ENCODE measurements around the gene CNFN.

CNFN gene

DNA sequence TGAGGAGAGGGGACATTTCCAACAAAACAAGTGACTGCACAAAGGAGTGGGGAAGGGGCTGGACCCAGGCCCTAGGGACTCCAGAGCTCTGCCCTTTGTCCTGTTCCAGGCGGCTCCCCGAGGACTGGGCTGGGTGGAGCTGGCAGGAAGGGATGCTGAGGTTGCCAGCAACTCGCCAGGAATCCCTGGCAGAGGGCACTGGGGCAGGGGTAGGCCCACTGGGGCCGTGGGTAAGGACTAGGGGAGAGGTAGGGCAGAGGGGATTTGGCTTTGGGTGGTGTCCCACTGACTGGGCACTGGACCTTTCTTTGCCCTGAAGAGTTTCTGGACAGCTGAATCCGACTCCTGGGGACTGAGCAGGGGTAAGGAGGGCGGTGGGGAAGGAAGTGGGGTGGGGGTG lies 29.2 kb upstream of the CNFN start:
- H3K79me2 ChIP-seq (ENCODE audit: low read length), result peaks cover 12% of the 10 kb centered on the region; the same call in 1 of the 2 replicates
- no peak overlapping the region for H2AFZ ChIP-seq (ENCODE audit: low read depth, low read length)
- no peak overlapping the region for H3K9ac ChIP-seq (ENCODE audit: low read length)
- H3K4me3 ChIP-seq (ENCODE audit: low read length), result no peak overlapping the region
- H3K27ac ChIP-seq (ENCODE audit: low read length), result no peak overlapping the region
- H4K20me1 ChIP-seq (ENCODE audit: insufficient read depth, low read length), result no peaks in the 10 kb centered on the region
- H3K4me2 ChIP-seq (ENCODE audit: low read length), result no peak overlapping the region
- H3K9me3 ChIP-seq (ENCODE audit: insufficient read depth, low read length), result no peaks in the 10 kb centered on the region
- no peaks in the 10 kb centered on the region for H3K27me3 ChIP-seq (ENCODE audit: low read depth, low read length)
- no peak for TF ChIP-seq EZH2phosphoT487 (IDR thresholded peaks at IDR 0.05; ENCODE audit: low read depth)
- no peak for TF ChIP-seq CTCF (IDR thresholded peaks at IDR 0.05; ENCODE audit: low read depth, low read length)
- peaks cover 10% of the 10 kb centered on the region; the same call in 1 of the 2 replicates for H3K4me1 ChIP-seq (ENCODE audit: low read length)
- no peaks in the 10 kb centered on the region for H3K36me3 ChIP-seq (replicated peaks; ENCODE audit: low read depth, low read length)

- no peak overlapping the region for H3K9ac ChIP-seq (ENCODE audit: low read length)
- peaks cover 9% of the 10 kb centered on the region; the same call in 1 of the 2 replicates for H4K20me1 ChIP-seq (ENCODE audit: insufficient read depth, low read length)
- H3K4me2 ChIP-seq (ENCODE audit: low read length), result no peak overlapping the region
- H2AFZ ChIP-seq (ENCODE audit: low read depth, low read length), result no peak overlapping the region
- no peaks in the 10 kb centered on the region for H3K79me2 ChIP-seq (ENCODE audit: low read length)
- peaks cover under 1% of the 10 kb centered on the region for H3K36me3 ChIP-seq (replicated peaks; ENCODE audit: low read depth, low read length)
- H3K9me3 ChIP-seq (ENCODE audit: insufficient read depth, low read length), result no peaks in the 10 kb centered on the region
- H3K4me1 ChIP-seq (ENCODE audit: low read length), result no peaks in the 10 kb centered on the region
- H3K27me3 ChIP-seq (ENCODE audit: low read depth, low read length), result no peaks in the 10 kb centered on the region
- no peak for TF ChIP-seq CTCF (IDR thresholded peaks at IDR 0.05; ENCODE audit: low read depth, low read length)
- no peak for TF ChIP-seq EZH2phosphoT487 (IDR thresholded peaks at IDR 0.05; ENCODE audit: low read depth)
- H3K4me3 ChIP-seq (ENCODE audit: low read length), result no peak overlapping the region
- H3K27ac ChIP-seq (ENCODE audit: low read length), result no peak overlapping the region
These were observed 22.6 kb upstream of the CNFN start for GRCh38 chr19:42412661-42413076.

DNA sequence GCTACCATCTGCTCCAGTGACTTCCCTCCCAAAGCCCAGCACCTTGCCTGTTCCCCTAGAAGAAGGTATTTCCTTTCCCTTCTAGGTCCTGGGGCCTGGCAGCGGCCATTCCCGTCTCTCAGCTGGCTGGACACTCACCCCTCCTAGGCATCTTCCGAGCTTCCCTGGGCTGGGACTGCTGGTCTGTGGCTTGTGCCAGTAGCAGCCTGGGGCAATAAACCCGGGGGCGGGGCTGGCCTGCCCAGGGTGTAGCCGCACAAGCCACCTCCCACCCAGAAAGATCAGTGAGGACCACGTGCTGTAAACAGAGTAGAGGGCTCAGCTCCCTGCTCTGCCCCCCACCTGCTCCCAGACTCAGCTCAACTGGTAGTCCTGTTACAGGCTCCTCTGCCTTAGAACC lies 22.1 kb upstream of the CNFN start:
- Histone ChIP-seq H3K9me3 (ENCODE audit: insufficient read depth, low read length) (no peaks in the 10 kb centered on the region), H3K27ac (ENCODE audit: low read length) (no peak overlapping the region), H2AFZ (ENCODE audit: low read depth, low read length) (no peak overlapping the region), H3K36me3 (replicated peaks; ENCODE audit: low read depth, low read length) (peaks cover 3% of the 10 kb centered on the region), H3K4me2 (ENCODE audit: low read length) (no peak overlapping the region), H3K4me3 (ENCODE audit: low read length) (no peak overlapping the region), H3K79me2 (ENCODE audit: low read length) (no peaks in the 10 kb centered on the region), H3K9ac (ENCODE audit: low read length) (no peak overlapping the region), H3K27me3 (ENCODE audit: low read depth, low read length) (no peaks in the 10 kb centered on the region), H3K4me1 (ENCODE audit: low read length) (no peaks in the 10 kb centered on the region), H4K20me1 (ENCODE audit: insufficient read depth, low read length) (peaks cover 9% of the 10 kb centered on the region)
- TF ChIP-seq CTCF (IDR thresholded peaks at IDR 0.05; ENCODE audit: low read depth, low read length), result no peak
- TF ChIP-seq EZH2phosphoT487 (IDR thresholded peaks at IDR 0.05; ENCODE audit: low read depth), result no peak

- peaks cover 9% of the 10 kb centered on the region for H4K20me1 ChIP-seq (ENCODE audit: insufficient read depth, low read length)
- no peaks in the 10 kb centered on the region for H3K27me3 ChIP-seq (ENCODE audit: low read depth, low read length)
- H3K4me3 ChIP-seq (ENCODE audit: low read length), result no peak overlapping the region
- no peak overlapping the region for H3K27ac ChIP-seq (ENCODE audit: low read length)
- H3K79me2 ChIP-seq (ENCODE audit: low read length), result no peaks in the 10 kb centered on the region
- no peaks in the 10 kb centered on the region for H3K9me3 ChIP-seq (ENCODE audit: insufficient read depth, low read length)
- H3K9ac ChIP-seq (ENCODE audit: low read length), result no peak overlapping the region
- peaks cover 3% of the 10 kb centered on the region for H3K36me3 ChIP-seq (replicated peaks; ENCODE audit: low read depth, low read length)
- H3K4me1 ChIP-seq (ENCODE audit: low read length), result no peaks in the 10 kb centered on the region
- H2AFZ ChIP-seq (ENCODE audit: low read depth, low read length), result no peak overlapping the region
- no peak overlapping the region for H3K4me2 ChIP-seq (ENCODE audit: low read length)
- no peak for TF ChIP-seq EZH2phosphoT487 (IDR thresholded peaks at IDR 0.05; ENCODE audit: low read depth)
- no peak for TF ChIP-seq CTCF (IDR thresholded peaks at IDR 0.05; ENCODE audit: low read depth, low read length)
These were observed 21.6 kb upstream of the CNFN start for GRCh38 chr19:42411581-42412178.

Measured in OCI-LY3 (cell line).